Measurements from ENCODE around the gene SYNPO2. TPM values are rescaled to one million over a fixed set of nuclear protein-coding genes. Genes with fewer than 3 reads are reported as not detected.

Gene SYNPO2
- total RNA-seq, 1 donor from 2014 or later, result 22.9 TPM

GRCh38 chr4:118881512-118882146, 7.0 kb upstream of the SYNPO2 start:
- peaks cover 3% of the 10 kb centered on the region for H3K27me3 Mint-ChIP-seq
- TF ChIP-seq CTCF (conservative IDR thresholded peaks at IDR 0.05), result no peak
- no peak for DNase-seq (ENCODE audit: extremely low spot score, unreplicated experiment)
- H3K4me3 Mint-ChIP-seq, result no peak overlapping the region
- no peaks in the 10 kb centered on the region for H3K36me3 Mint-ChIP-seq
- H3K9me3 Mint-ChIP-seq, result peaks cover 4% of the 10 kb centered on the region
- no peaks in the 10 kb centered on the region for H3K4me1 Mint-ChIP-seq (ENCODE audit: unreplicated experiment)
- H3K27ac Mint-ChIP-seq, result peak overlapping the region; percentile 11

GRCh38 chr4:118883861-118884260, 4.8 kb upstream of the SYNPO2 start:
- TF ChIP-seq CTCF (conservative IDR thresholded peaks at IDR 0.05), result peak; percentile 17
- no peak for DNase-seq (ENCODE audit: extremely low spot score, unreplicated experiment)
- Mint-ChIP-seq H3K36me3 (no peaks in the 10 kb centered on the region), H3K4me3 (no peak overlapping the region), H3K9me3 (peaks cover 4% of the 10 kb centered on the region), H3K27me3 (peaks cover 12% of the 10 kb centered on the region), H3K4me1 (ENCODE audit: unreplicated experiment) (peaks cover 7% of the 10 kb centered on the region), H3K27ac (no peak overlapping the region)

GRCh38 chr4:118884716-118885115, 3.9 kb upstream of the SYNPO2 start:
- Mint-ChIP-seq H3K27ac (no peak overlapping the region), H3K4me1 (ENCODE audit: unreplicated experiment) (peaks cover 7% of the 10 kb centered on the region), H3K9me3 (no peaks in the 10 kb centered on the region), H3K27me3 (peaks cover 12% of the 10 kb centered on the region), H3K4me3 (no peak overlapping the region), H3K36me3 (no peaks in the 10 kb centered on the region)
- DNase-seq (ENCODE audit: extremely low spot score, unreplicated experiment), result no peak
- no peak for TF ChIP-seq CTCF (conservative IDR thresholded peaks at IDR 0.05)

GRCh38 chr4:118889312-118889691, 648 bp downstream of the SYNPO2 start:
- peaks cover 16% of the 10 kb centered on the region for H3K27me3 Mint-ChIP-seq
- peak overlapping the region; percentile 85 for H3K4me3 Mint-ChIP-seq

GRCh38 chr4:118894034-118894433, 5.4 kb downstream of the SYNPO2 start:
- TF ChIP-seq CTCF (conservative IDR thresholded peaks at IDR 0.05), result no peak
- no peak for DNase-seq (ENCODE audit: extremely low spot score, unreplicated experiment)
- no peaks in the 10 kb centered on the region for H3K36me3 Mint-ChIP-seq
- H3K9me3 Mint-ChIP-seq, result no peaks in the 10 kb centered on the region
- no peak overlapping the region for H3K4me3 Mint-ChIP-seq
- H3K27me3 Mint-ChIP-seq, result peaks cover 5% of the 10 kb centered on the region
- H3K27ac Mint-ChIP-seq, result peak overlapping the region; percentile 3
- peaks cover 10% of the 10 kb centered on the region for H3K4me1 Mint-ChIP-seq (ENCODE audit: unreplicated experiment)

More at GRCh38 chr4:118889312-118889691, 648 bp downstream of the SYNPO2 start:
- TF ChIP-seq CTCF (conservative IDR thresholded peaks at IDR 0.05), result no peak
- peak overlapping the region; percentile 85 for H3K27ac Mint-ChIP-seq
- H3K36me3 Mint-ChIP-seq, result no peaks in the 10 kb centered on the region
- H3K4me1 Mint-ChIP-seq (ENCODE audit: unreplicated experiment), result peaks cover 12% of the 10 kb centered on the region
- H3K9me3 Mint-ChIP-seq, result no peaks in the 10 kb centered on the region
- DNase-seq (ENCODE audit: extremely low spot score, unreplicated experiment), result no peak
